Fibroblast of lung (primary cell): ENCODE measurements around the gene LSAMP.

ENCODE experiments used
- EZH2 ChIP-seq: IDR thresholded peaks from 2 replicates; pipeline ENCODE4 v1.5.1; 2012; ENCODE audit warnings: low read length, control low read depth, mild to moderate bottlenecking; ENCODE audit errors: missing control alignments
- TF ChIP-seq, protein P1 (sequence below), 2 donors: IDR thresholded peaks in 1 of 2; conservative IDR thresholded peaks in 1 of 2; 1 replicate in 1 of 2; 2 replicates in 1 of 2; pipeline ENCODE4 v1.5.1; 2011 to 2012; ENCODE audit warnings: low read length in 2 of 2, control low read depth in 1 of 2, inconsistent platforms in 1 of 2, low read depth in 1 of 2, mild to moderate bottlenecking in 1 of 2

DNA sequence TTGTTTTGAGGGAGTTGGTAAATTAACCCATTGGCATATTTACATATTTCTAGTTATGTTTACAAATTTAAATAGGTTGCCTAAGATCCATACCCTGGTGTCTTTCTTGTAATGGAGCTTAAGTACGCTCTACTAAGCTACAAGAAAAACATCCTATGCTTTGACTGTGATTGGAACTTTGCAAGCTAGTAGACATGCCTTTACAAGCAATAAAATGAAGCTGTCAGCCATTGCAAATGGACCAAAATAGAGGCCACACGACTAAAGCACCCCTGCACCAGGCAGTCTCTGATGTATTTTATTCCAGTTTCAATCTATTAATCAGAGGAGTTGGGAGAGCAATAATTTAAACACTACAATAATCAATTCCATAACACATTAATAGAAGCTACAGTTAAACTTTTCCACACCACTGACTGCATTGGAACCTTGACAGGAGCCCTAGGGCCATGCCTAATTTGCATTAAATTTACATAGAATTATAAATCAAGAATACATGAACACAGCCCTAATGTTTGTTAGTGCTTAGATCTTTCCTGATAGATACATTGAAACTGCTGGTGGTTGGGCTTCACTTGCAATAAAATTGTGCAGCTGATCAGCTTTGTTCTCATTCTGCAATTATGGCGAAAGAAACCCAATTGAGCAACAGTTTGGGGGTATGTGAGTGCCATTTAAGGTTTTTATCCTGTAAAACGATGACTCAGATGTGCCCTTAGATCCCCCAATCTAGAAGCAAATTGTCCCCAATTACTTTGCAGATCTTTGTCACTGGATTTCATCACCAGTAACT, 360.1 kb downstream of the LSAMP start:
- TF ChIP-seq, protein P1, sequence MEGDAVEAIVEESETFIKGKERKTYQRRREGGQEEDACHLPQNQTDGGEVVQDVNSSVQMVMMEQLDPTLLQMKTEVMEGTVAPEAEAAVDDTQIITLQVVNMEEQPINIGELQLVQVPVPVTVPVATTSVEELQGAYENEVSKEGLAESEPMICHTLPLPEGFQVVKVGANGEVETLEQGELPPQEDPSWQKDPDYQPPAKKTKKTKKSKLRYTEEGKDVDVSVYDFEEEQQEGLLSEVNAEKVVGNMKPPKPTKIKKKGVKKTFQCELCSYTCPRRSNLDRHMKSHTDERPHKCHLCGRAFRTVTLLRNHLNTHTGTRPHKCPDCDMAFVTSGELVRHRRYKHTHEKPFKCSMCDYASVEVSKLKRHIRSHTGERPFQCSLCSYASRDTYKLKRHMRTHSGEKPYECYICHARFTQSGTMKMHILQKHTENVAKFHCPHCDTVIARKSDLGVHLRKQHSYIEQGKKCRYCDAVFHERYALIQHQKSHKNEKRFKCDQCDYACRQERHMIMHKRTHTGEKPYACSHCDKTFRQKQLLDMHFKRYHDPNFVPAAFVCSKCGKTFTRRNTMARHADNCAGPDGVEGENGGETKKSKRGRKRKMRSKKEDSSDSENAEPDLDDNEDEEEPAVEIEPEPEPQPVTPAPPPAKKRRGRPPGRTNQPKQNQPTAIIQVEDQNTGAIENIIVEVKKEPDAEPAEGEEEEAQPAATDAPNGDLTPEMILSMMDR (conservative IDR thresholded peaks at IDR 0.05 in 1 of 2, IDR thresholded peaks at IDR 0.05 in 1 of 2; ENCODE audit: low read depth in 1 of 2, low read length in 2 of 2), result no peak
- TF ChIP-seq EZH2, result no peak
